ENCODE data around the gene SELENOT. TPM values are rescaled to one million over a fixed set of nuclear protein-coding genes. Genes with fewer than 3 reads are reported as not detected.

The SELENOT gene
- total and polyA plus RNA-seq, 7 experiments from 2014 or later, result 51.3 to 179 (median 92.1) TPM

GRCh38 chr3:150603980-150604319 lies 829 bp downstream of the SELENOT start:
- Mint-ChIP-seq H3K4me1 (peaks cover 47 to 84% (median 76%) of the 10 kb centered on the region in 7 donors), H3K27me3 (no peaks in the 10 kb centered on the region), H3K4me3 (peak overlapping the region; percentile 93 to 100 (median 98)), H3K36me3 (peaks cover 11 to 38% (median 21%) of the 10 kb centered on the region in 5 donors), H3K27ac (peak overlapping the region; percentile 97 to 100 (median 99)), H3K9me3 (peaks cover 0 to 6% (median 0%) of the 10 kb centered on the region in 11 donors)
- ATAC-seq (no peak), DNase-seq (no peak)
- Histone ChIP-seq H3K27ac (ENCODE audit: low read depth, low read length) (peak overlapping the region; percentile 90), H3K4me1 (ENCODE audit: control insufficient read depth in 2 of 2, insufficient read depth in 2 of 2, low read length in 2 of 2) (peaks cover 29 to 47% of the 10 kb centered on the region in 2 donors), H3K4me3 (ENCODE audit: low read length) (peak overlapping the region; percentile 76), H3K27me3 (ENCODE audit: control insufficient read depth in 2 of 2, insufficient read depth in 2 of 2, low read length in 2 of 2) (no peaks in the 10 kb centered on the region), H3K9me3 (ENCODE audit: control insufficient read depth in 2 of 3, low read length in 3 of 3) (no peaks in the 10 kb centered on the region), H3K36me3 (ENCODE audit: control insufficient read depth in 2 of 3, insufficient read depth in 3 of 3, low read length in 3 of 3) (no peaks in the 10 kb centered on the region)
- ChIA-PET POLR2A (interaction anchor here (1.5 to 3.1 kb wide), 7 partner anchors 10 to 195 kb away, joined by 5 to 53 read pairs (median 15); partner anchors contain the start of genes EIF2A, ERICH6, SERP1 and SIAH2), CTCF (no interaction called here)
- intact Hi-C loops (cut with micrococcal nuclease), result loop anchor here (1.0 to 5.0 kb wide), 15 partner anchors 13 to 1665 kb away; partner anchors contain the start of genes EIF2A (in 2 of the 2), ERICH6 (in 2 of the 2), GPR171 (in 2 of the 2) and SERP1 (in 2 of the 2)

- DNase-seq (no peak), ATAC-seq (no peak)
- H3K9me3 ChIP-seq (ENCODE audit: control insufficient read depth in 2 of 3, low read length in 3 of 3), result no peaks in the 10 kb centered on the region
- Mint-ChIP-seq H3K27me3 (no peaks in the 10 kb centered on the region), H3K27ac (peak overlapping the region in 7 of 9 donors; percentile 34 to 100 (median 56)), H3K4me1 (peaks cover 63 to 98% (median 88%) of the 10 kb centered on the region in 7 donors), H3K9me3 (peaks cover 0 to 6% (median 0%) of the 10 kb centered on the region in 11 donors), H3K4me3 (peak overlapping the region; percentile 57 to 100 (median 70)), H3K36me3 (peaks cover 3 to 32% (median 21%) of the 10 kb centered on the region in 5 donors)
- no peak overlapping the region for H3K4me3 ChIP-seq (ENCODE audit: low read length)
- no peak overlapping the region for H3K27ac ChIP-seq (ENCODE audit: low read depth, low read length)
- no peaks in the 10 kb centered on the region for H3K36me3 ChIP-seq (ENCODE audit: control insufficient read depth in 2 of 3, insufficient read depth in 3 of 3, low read length in 3 of 3)
- H3K4me1 ChIP-seq (ENCODE audit: control insufficient read depth in 2 of 2, insufficient read depth in 2 of 2, low read length in 2 of 2), result peaks cover 46 to 64% of the 10 kb centered on the region in 2 donors
- no peaks in the 10 kb centered on the region for H3K27me3 ChIP-seq (ENCODE audit: control insufficient read depth in 2 of 2, insufficient read depth in 2 of 2, low read length in 2 of 2)
- CTCF ChIA-PET, result no interaction called here
- POLR2A ChIA-PET, result interaction anchor here (0.6 to 1.0 kb wide), 4 partner anchors 17 to 670 kb away, joined by 3 to 7 read pairs (median 4); partner anchors contain the start of gene SERP1
- intact Hi-C loops (cut with micrococcal nuclease), result no loop called here
These were observed 3.0 kb downstream of the SELENOT start for GRCh38 chr3:150605998-150606641.

GRCh38 chr3:150607267-150608065 lies 4.3 kb downstream of the SELENOT start:
- Mint-ChIP-seq H3K27me3 (no peaks in the 10 kb centered on the region), H3K4me3 (peak overlapping the region; percentile 1 to 93 (median 62)), H3K4me1 (peaks cover 52 to 92% (median 83%) of the 10 kb centered on the region in 7 donors), H3K36me3 (peaks cover 3 to 30% (median 26%) of the 10 kb centered on the region in 5 donors), H3K9me3 (peaks cover 0 to 6% (median 0%) of the 10 kb centered on the region in 11 donors), H3K27ac (peak overlapping the region in 3 of 9 donors; percentile 1 to 71 (median 51))
- H3K36me3 ChIP-seq (ENCODE audit: control insufficient read depth in 2 of 3, insufficient read depth in 3 of 3, low read length in 3 of 3), result peaks cover 0 to 9% (median 0%) of the 10 kb centered on the region in 3 experiments
- no peaks in the 10 kb centered on the region for H3K27me3 ChIP-seq (ENCODE audit: control insufficient read depth in 2 of 2, insufficient read depth in 2 of 2, low read length in 2 of 2)
- H3K27ac ChIP-seq (ENCODE audit: low read depth, low read length), result no peak overlapping the region
- peaks cover 46 to 64% of the 10 kb centered on the region in 2 donors for H3K4me1 ChIP-seq (ENCODE audit: control insufficient read depth in 2 of 2, insufficient read depth in 2 of 2, low read length in 2 of 2)
- intact Hi-C loops (cut with micrococcal nuclease), result no loop called here
- ATAC-seq (no peak), DNase-seq (no peak)
- ChIA-PET CTCF (no interaction called here), POLR2A (interaction anchor here (1.5 kb wide), 1 partner anchor 9 kb away, joined by 4 read pairs; no protein-coding TSS in a partner anchor)
- no peaks in the 10 kb centered on the region for H3K9me3 ChIP-seq (ENCODE audit: control insufficient read depth in 2 of 3, low read length in 3 of 3)
- no peak overlapping the region for H3K4me3 ChIP-seq (ENCODE audit: low read length)

- Mint-ChIP-seq H3K4me1 (peaks cover 63 to 92% (median 88%) of the 10 kb centered on the region in 7 donors), H3K27ac (peak overlapping the region in 3 of 9 donors; percentile 2 to 75 (median 72)), H3K9me3 (peaks cover 0 to 5% (median 0%) of the 10 kb centered on the region in 11 donors), H3K36me3 (peaks cover 10 to 47% (median 40%) of the 10 kb centered on the region in 5 donors), H3K27me3 (no peaks in the 10 kb centered on the region), H3K4me3 (peak overlapping the region in 9 of 10 donors; percentile 2 to 93 (median 54))
- peaks cover 0 to 14% (median 0%) of the 10 kb centered on the region in 3 experiments for H3K36me3 ChIP-seq (ENCODE audit: control insufficient read depth in 2 of 3, insufficient read depth in 3 of 3, low read length in 3 of 3)
- DNase-seq (no peak), ATAC-seq (no peak)
- ChIA-PET POLR2A (no interaction called here), CTCF (interaction anchor here (0.6 kb wide), 1 partner anchor 149 kb away, joined by 3 read pairs; no protein-coding TSS in a partner anchor)
- no peak overlapping the region for H3K4me3 ChIP-seq (ENCODE audit: low read length)
- intact Hi-C loops (cut with micrococcal nuclease), result no loop called here
- no peak overlapping the region for H3K27ac ChIP-seq (ENCODE audit: low read depth, low read length)
- H3K27me3 ChIP-seq (ENCODE audit: control insufficient read depth in 2 of 2, insufficient read depth in 2 of 2, low read length in 2 of 2), result no peaks in the 10 kb centered on the region
- no peaks in the 10 kb centered on the region for H3K9me3 ChIP-seq (ENCODE audit: control insufficient read depth in 2 of 3, low read length in 3 of 3)
- H3K4me1 ChIP-seq (ENCODE audit: control insufficient read depth in 2 of 2, insufficient read depth in 2 of 2, low read length in 2 of 2), result peaks cover 48 to 60% of the 10 kb centered on the region in 2 donors
These were observed 6.9 kb downstream of the SELENOT start for GRCh38 chr3:150609988-150610387.

GRCh38 chr3:150610785-150611184 lies 7.7 kb downstream of the SELENOT start:
- no peaks in the 10 kb centered on the region for H3K27me3 Mint-ChIP-seq

GRCh38 chr3:150611666-150612065 lies 8.5 kb downstream of the SELENOT start:
- H3K36me3 Mint-ChIP-seq, result peaks cover 10 to 36% (median 34%) of the 10 kb centered on the region in 5 donors
- Histone ChIP-seq H3K27ac (ENCODE audit: low read depth, low read length) (no peak overlapping the region), H3K4me3 (ENCODE audit: low read length) (no peak overlapping the region), H3K27me3 (ENCODE audit: control insufficient read depth in 2 of 2, insufficient read depth in 2 of 2, low read length in 2 of 2) (no peaks in the 10 kb centered on the region), H3K36me3 (ENCODE audit: control insufficient read depth in 2 of 3, insufficient read depth in 3 of 3, low read length in 3 of 3) (peaks cover 0 to 14% (median 0%) of the 10 kb centered on the region in 3 experiments), H3K9me3 (ENCODE audit: control insufficient read depth in 2 of 3, low read length in 3 of 3) (no peaks in the 10 kb centered on the region), H3K4me1 (ENCODE audit: control insufficient read depth in 2 of 2, insufficient read depth in 2 of 2, low read length in 2 of 2) (peaks cover 35 to 45% of the 10 kb centered on the region in 2 donors)
- no peak overlapping the region for H3K27ac Mint-ChIP-seq
- intact Hi-C loops (cut with micrococcal nuclease), result no loop called here
- peaks cover 53 to 78% (median 74%) of the 10 kb centered on the region in 7 donors for H3K4me1 Mint-ChIP-seq
- no peaks in the 10 kb centered on the region for H3K27me3 Mint-ChIP-seq
- ATAC-seq (no peak), DNase-seq (peak in 1 of 9 donors; percentile 7)
- ChIA-PET CTCF (no interaction called here), POLR2A (interaction anchor here (1.4 kb wide), 1 partner anchor 9 kb away, joined by 7 read pairs; the partner anchor contains the start of gene SELENOT)
- peak overlapping the region in 3 of 10 donors; percentile 6 to 40 (median 27) for H3K4me3 Mint-ChIP-seq
- peaks cover 0 to 5% (median 0%) of the 10 kb centered on the region in 11 donors for H3K9me3 Mint-ChIP-seq

More at GRCh38 chr3:150610785-150611184, 7.7 kb downstream of the SELENOT start:
- DNase-seq, result no peak
- no peak overlapping the region for H3K4me3 ChIP-seq (ENCODE audit: low read length)
- no peaks in the 10 kb centered on the region for H3K9me3 ChIP-seq (ENCODE audit: control insufficient read depth in 2 of 3, low read length in 3 of 3)
- no peak overlapping the region for H3K27ac ChIP-seq (ENCODE audit: low read depth, low read length)
- intact Hi-C loops (cut with micrococcal nuclease), result no loop called here
- peaks cover 60 to 84% (median 80%) of the 10 kb centered on the region in 7 donors for H3K4me1 Mint-ChIP-seq
- H3K27ac Mint-ChIP-seq, result peak overlapping the region in 2 of 9 donors; percentile 2 to 72
- H3K36me3 ChIP-seq (ENCODE audit: control insufficient read depth in 2 of 3, insufficient read depth in 3 of 3, low read length in 3 of 3), result peaks cover 0 to 14% (median 0%) of the 10 kb centered on the region in 3 experiments
- H3K4me3 Mint-ChIP-seq, result peak overlapping the region in 5 of 10 donors; percentile 47 to 93 (median 59)
- no peak for ATAC-seq
- peaks cover 10 to 44% (median 39%) of the 10 kb centered on the region in 5 donors for H3K36me3 Mint-ChIP-seq
- H3K9me3 Mint-ChIP-seq, result peaks cover 0 to 5% (median 0%) of the 10 kb centered on the region in 11 donors
- peaks cover 44 to 54% of the 10 kb centered on the region in 2 donors for H3K4me1 ChIP-seq (ENCODE audit: control insufficient read depth in 2 of 2, insufficient read depth in 2 of 2, low read length in 2 of 2)
- ChIA-PET CTCF (no interaction called here), POLR2A (interaction anchor here (0.6 to 1.4 kb wide), 2 partner anchors 8 to 193 kb away, joined by 3 to 7 read pairs; partner anchors contain the start of gene SELENOT)
- no peaks in the 10 kb centered on the region for H3K27me3 ChIP-seq (ENCODE audit: control insufficient read depth in 2 of 2, insufficient read depth in 2 of 2, low read length in 2 of 2)
